ENCODE data around the gene PTPRN2.

- no peak for TF ChIP-seq REST (IDR thresholded peaks at IDR 0.05; ENCODE audit: low read depth, low read length)
- no peak for TF ChIP-seq POLR2AphosphoS5 (IDR thresholded peaks at IDR 0.05; ENCODE audit: low read depth, low read length)
- no peak for TF ChIP-seq MXI1 (IDR thresholded peaks at IDR 0.05; ENCODE audit: low read depth, low read length)
- no peak for TF ChIP-seq CTCF (IDR thresholded peaks at IDR 0.05)
- no peak for TF ChIP-seq RCOR1 (IDR thresholded peaks at IDR 0.05; ENCODE audit: low read length)
- TF ChIP-seq GATA2 (CRISPR knock-in tag; IDR thresholded peaks at IDR 0.05), result no peak
These were observed 105.1 kb downstream of the PTPRN2 start for GRCh38 chr7:158482480-158482879.
